HG03439 (cell line): ENCODE measurements around the gene UBN2.
"Not testable (repeated sequence)": the region's sequence is repeated elsewhere in the genome, so short reads cannot be mapped to it uniquely, and the experiment has no call there.

Experiments
- ATAC-seq: cut with Tn5 transposase; IDR thresholded peaks from one replicate; pipeline ENCODE4 v1.9.1; 2021; ENCODE audit warnings: mild to moderate bottlenecking, moderate library complexity; ENCODE audit not compliant: unreplicated experiment

The UBN2 gene

DNA sequence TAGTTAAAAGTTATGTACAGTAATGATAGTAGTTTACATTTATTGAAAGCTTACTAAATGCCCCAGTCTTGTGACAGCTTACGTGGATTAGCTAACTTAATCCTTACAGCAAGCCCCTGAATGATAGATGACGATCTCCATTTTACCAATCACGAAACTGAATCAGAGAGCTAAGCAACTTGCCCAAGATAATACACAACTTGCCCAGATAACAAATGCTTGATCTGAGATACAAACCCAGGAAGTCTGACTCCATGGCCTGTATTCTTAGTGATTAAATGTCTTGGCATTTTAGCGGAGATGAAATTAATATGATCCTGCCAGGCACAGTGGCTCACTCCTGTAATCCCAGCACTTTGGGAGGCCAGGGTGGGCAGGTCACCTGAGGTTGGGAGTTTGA is 63.2 kb downstream of the UBN2 start:
- ATAC-seq = no peak

DNA sequence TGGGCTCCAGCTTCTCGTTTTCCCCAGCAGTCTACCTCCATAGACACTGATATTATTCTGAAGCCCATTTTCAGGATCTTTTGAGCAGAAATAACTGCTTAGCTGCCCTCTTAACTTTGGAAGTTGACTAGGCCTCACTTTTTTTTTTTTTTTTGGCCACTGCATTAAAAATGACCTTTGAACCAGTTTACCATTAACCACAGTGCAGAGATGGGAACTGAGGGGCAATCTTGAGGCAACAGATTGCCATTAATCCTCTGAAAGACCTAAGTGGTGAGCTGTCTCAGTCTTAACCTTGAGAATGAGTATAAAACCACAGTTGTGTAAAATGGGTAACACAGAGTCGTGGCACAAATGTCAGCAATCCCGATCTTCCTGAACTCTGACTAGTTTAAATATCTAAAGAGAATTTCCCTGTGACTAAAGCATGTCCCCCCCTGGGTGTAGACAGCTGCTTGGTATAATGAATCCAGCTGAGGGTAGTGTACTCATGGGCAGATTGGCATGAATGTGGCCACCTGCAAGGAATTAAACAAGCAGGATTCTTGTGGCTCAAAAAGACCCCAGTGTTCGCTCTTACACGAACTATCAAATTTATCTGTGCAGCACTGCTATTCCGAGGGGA is 64.0 kb downstream of the UBN2 start:
- ATAC-seq = no peak

DNA sequence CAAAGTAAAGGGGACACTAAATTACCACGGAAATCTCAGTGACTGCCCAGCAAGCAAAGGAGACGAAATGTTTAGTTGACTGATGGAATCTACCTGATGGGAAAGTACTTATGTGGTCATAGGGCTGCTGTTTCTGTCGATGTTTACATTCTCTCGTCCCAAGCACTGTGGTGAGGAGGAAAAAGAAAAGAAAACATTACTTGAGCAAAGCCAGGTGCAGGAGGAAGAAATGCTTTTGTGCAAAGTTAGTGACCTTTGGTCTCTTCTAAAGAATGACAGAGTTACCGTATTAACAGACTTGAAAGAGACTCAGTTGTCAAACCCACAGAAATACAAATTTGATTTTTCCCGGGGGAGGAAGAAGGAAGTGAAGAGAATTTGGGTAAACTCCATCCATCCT is 66.8 kb downstream of the UBN2 start:
- ATAC-seq = no peak

DNA sequence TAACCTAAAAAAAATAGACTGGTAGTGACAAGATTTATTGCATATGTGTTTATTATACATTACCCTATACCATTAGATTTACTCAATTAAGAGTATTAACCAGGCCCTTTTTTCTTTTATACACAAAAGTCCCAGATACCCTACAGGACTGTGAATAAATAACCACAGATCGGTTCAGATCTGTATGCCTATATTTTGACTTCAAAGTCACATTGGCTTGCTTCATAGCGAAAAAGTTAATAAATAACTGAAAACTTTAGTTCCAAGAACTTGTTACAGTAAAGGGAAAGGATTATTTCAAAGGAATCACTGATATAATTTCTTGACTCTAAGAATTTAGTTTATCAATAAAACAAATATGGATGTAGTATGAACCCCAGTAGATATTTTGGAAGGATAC is 68.3 kb downstream of the UBN2 start:
- ATAC-seq = no peak

DNA sequence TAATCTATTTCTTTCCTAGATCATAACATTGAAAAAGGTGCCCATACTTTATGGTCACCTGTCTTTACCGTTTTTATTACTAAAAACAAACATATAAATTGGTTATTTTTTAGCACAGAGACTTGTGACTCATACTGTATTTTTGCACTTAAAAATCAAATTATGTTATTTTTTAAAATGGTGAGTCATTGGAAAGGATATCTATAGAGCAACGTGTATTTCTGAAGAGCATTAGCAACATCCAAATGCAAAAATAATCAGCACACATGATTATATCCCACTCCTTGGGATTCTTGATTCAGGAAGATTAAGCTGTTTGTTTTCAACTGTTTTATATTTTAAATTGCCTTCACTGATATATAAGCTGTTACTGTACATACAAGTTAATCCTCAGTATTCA is 69.4 kb downstream of the UBN2 start:
- ATAC-seq = no peak

DNA sequence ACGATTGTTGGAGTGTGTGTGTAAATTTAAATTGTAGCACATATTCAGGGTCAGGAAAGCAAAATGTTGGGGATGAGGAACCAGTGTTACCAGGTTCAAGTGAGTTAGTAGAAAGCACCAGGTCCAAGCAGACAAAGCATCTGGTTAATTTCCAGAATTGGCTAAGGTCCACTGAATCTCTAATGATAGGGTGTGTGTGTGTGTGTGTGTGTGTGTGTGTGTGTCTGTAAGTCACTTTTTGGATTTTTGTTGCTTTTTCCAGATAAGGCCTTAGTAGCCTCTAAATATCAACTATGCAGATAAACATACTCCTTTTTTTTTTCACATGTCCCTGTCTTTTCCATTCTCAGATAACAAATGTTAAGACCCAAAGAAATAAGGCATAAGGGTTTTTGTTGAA is 73.5 kb downstream of the UBN2 start:
- ATAC-seq = no peak

DNA sequence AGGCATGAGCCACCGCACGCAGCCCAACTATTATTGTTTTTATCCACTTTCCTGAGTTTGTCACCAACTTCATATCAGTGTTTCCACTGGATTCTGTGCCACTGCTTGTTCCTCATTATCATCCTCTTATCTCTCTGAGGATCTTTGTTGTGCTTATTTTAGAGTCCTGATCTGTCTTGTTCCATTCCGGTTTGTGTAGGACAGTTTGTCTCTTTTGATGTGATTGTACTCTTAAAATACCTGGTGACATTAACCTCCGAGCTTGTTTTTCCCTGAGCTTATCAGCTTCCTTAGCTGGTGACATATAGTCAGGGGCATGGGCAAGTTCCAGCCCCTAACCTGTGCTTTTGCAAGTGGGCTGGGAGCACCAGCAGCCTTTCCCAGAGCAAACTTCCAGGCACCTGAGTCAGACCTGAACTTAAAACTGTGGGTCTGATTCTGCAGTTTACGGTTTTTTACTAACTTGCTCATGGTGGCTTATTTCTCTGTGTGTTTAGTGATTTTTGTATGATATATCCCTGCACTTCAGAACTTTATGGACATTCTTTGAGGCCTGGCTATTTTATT is 87.0 kb downstream of the UBN2 start:
- no peak for ATAC-seq

DNA sequence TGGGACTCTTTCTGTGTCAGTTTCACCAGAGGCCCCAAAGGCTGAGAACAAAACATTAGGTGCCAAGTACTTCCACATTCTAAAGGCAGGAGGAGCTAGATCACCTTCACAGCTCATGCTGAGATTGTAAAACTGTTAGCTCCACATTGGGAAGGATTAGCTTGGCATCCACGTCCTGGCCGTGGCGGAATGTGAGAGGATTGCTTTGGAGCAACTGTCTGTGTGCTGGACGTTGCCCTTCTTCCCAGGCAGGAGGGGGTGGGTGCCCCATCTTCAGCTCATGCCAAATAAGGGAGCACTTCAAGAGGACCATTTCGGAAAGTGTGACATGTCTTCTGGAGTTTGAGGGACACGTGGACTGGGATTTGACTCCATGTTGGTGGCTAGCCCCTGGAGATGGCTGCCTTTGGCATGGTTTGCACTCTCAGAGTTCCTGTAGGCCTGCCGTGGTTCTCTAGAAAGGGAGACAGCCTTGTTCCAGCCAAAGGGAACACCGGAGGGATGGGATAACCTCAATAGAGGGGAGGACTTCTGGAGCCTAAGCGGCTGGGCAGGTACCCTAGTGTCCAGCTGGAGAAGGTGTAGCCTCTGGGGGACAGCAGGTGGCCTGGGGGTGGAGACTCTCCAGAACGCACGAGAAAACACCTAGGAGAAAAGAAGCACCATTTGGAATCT is 90.2 kb downstream of the UBN2 start:
- no peak for ATAC-seq

DNA sequence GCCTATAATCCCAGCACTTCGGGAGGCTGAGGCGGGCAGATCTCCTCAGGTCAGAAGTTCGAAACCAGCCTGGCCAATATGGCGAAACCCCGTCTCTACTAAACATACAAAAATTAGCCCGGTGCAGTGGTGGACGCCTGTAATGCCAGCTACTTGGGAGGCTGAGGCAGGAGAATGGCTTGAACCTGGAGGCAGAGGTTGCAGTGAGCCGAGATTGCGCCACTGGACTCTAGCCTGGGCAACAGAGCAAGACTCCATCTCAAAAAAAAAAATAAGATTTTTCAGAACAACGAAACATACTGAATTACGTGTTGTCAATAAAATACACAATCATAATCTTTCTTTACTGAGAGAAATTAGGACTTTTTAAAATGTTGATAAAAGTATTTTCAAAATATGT is 93.7 kb downstream of the UBN2 start:
- not testable (repeated sequence) for ATAC-seq

DNA sequence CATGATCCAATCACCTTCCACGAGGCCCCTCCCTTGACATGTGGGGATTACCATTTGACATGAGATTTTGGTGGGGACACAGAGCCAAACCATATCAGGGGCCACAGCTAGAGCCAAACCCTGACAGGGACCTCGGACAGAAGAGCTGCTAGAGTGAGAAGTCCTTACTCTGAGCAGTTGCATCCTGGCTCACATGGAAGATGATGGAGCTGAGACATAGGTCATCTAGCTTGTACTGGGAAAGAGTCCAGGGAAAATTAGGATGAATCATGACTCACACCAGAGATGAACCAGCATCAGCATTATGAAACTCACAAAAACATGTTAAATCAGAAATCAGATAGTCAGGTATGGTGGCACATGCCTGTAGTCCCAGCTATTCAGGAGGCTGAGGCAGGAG is 97.3 kb downstream of the UBN2 start:
- ATAC-seq = no peak

DNA sequence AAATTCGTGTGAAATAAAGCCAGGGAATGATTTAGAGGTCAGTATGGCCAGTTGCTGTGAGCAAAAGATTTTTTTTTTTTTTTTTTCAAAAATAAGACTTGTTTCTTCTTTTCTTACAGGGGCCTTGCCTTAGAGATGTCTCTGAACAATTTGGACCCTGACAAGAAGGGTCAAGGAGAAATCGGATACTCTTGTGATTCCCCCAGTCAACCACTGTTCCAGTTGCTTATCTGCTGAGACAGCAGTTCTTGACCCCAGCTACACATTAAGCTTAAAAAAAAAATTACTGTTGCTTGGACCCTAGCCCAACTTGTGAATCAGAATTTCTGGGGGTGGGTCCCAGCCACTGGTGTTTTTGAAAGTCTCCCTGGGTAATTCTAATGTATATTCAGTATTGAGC is 98.1 kb downstream of the UBN2 start:
- ATAC-seq = no peak

DNA sequence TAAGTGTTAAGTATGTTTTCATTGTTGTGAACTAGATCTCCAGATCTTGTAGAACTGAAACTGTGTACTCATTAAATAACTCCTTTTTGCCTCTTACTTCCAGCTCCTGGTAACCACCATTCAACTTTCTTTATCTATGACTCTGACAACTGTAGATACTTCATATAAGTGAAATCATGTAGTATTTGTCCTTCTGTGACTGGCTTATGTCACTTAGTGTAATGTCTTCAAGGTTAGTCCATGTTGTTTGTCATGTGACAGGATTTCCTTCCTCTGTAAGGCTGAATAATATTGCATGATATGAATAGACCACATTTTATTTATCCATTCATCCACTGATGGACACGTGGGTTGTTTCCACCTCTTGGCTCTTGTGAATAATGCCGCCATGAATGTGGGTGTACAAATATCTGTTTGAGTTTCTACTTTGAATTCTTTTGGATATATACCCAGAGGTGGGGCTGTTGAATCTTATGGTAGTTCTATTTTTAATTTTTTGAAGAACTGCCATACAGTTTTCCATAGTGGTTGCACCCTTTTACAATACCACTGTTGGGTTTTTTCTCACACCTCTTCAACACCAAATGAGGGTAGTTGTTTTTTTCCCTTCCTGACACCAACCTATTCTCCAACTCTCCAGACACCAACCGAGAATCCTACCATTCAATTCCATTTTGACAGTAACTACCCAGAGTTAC is 99.4 kb downstream of the UBN2 start:
- no peak for ATAC-seq

DNA sequence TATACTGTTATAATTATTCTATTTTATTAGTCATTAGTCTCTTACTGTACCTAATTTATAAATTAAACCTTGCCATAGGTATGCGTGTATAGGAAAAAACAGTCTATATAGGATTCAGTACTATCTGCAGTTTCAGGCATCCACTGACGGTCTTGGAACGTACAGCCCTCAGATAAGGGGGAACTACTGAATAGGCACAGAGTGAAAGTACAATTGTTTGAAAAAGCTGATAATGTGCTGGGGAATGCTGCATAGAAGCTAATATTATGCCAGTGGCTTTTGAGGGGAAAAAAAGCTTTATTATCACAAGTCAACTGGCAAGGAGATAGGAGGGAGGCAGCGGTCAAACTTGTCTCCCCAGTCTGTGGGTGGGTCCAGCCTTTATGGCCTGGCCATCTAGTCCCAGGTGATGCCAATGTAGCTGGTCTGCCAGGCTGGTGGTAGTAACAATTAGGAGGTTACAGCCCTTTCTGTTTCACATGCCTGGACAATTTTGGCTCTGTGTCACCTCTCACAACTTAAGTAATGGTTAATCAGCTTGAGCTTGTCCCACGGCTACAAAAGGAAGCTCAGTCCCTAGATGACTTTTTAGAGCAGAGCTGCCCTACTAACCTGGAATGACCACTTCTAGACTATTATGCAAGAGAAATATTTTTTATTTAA is 101.8 kb downstream of the UBN2 start:
- ATAC-seq = no peak

DNA sequence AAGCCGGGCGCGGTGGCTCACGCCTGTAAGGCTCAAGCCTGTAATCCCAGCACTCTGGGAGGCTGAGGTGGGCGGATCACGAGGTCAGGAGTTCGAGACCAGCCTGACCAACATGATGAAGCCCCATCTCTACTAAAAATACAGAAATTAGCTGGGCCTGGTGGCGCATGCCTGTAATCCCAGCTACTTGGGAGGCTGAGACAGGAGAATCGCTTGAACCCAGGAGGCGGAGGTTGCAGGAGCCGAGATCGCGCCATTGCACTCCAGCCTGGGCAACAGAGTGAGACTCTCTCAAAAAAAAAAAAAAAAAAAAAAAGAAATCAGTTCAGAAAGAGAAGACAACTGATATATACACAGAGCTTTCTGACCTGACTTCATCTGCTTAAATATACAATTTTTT is 102.4 kb downstream of the UBN2 start:
- ATAC-seq = not testable (repeated sequence)

DNA sequence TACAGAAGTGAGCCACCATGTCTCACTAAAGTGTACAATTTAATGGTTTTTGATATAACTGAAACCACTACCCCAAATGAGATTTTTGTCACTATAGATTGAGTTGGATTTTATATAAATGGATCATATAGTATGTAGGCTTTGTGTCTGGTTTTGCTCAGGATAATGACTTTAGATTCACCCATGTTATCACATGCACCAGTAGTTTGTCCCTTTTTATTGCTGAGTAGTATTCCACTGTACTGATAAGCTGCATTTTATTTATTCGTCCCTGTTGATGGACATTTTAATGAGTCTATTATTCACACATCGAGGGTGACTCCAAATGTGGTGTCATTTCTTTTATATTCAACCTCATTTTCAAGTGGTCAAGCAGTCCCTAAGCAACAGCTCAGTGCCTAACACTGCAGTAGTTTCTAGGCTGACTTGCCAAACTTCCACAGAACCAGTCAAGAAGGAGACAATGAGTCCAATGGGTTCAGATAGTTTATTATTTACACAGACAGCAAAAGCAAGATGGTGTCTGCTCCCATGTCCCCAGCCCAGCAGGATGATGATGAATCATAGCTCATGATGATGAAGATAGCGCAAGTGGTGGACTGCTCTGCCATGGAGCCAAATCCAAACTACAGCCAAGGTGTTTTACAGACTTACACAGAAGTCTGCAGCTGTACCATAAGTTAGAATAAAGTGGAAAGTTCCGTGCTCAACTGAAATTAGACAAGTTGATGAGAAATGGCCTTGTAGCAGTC is 103.5 kb downstream of the UBN2 start:
- no peak for ATAC-seq

DNA sequence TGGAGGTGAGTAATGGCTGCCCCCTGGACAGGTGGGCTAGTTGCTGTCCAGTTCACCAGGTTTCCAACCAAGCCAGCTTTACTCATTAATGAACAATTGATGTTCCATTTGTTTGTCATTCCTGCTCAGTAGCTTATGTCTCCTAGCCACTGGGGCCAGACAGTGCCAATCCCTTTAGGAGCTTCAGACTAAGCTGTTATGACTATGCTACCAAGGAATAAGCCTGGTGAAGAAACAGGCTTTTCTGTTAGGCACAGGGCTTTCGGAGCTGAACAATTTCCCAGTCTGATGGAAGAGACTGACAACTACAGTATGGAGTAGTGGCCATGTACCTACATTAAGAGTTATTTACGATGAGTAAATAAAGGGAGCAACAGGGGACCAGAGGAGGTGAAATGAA is 108.0 kb downstream of the UBN2 start:
- no peak for ATAC-seq

DNA sequence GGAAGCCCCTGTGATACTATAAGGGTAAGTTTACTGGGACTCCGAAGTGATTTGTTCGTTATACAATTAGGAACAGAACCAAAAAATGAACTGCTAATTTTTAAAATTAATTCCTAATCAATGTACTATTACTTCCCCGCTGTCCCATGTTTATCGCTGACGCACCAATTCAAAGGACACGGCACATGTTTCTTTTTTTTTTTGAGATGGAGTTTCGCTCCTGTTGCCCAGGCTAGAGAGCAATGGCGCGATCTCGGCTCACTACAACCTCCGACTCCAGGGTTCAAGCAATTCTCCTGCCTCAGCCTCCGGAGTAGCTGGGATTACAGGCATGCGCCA is 108.6 kb downstream of the UBN2 start:
- no peak for ATAC-seq

DNA sequence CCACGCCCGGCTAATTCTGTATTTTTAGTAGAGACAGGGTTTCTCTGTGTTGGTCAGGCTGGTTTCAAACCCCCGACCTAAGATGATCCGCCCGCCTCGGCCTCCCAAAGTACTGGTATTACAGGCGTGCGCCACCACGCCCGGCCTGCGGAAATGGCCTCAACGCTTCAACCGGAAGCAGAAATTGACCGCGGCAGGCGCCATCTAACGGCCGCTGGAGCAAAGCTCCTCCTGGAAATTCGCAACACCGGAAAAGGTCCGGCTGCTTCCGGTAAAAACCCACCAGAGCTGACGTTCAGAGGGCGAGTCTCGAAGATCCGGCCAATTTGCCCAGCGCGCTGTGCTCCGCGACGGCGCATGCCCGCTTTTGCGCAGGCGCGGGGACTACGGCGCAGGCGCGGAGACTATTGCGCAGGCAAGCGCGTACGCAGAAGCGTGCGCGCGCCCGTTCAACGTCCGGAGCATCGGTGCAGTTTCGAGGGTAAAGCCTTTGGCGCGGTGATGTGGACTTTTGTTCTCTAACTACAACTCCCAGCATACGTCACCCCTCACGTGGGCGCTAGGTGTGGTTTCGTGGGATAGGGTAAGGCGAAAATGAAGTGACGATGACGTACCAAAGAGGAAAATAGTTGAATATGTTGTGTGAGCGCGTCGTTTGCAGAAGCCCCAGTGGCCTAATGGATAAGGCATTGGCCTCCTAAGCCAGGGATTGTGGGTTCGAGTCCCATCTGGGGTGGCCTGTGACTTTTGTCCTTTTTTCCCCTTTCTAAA is 109.2 kb downstream of the UBN2 start:
- ATAC-seq = peak; percentile 89

DNA sequence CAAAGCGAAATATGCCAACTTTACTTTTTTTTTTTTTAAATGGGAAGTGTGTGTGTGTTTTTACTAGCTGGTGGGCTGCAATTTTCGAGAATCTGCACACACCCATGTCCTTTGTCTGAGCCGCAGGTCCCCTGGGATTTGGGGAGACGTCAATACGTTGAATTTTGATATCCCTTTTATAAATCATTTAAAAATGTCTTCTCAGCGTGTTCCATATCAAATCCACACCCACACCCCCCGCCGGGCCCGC is 109.7 kb downstream of the UBN2 start:
- no peak for ATAC-seq

DNA sequence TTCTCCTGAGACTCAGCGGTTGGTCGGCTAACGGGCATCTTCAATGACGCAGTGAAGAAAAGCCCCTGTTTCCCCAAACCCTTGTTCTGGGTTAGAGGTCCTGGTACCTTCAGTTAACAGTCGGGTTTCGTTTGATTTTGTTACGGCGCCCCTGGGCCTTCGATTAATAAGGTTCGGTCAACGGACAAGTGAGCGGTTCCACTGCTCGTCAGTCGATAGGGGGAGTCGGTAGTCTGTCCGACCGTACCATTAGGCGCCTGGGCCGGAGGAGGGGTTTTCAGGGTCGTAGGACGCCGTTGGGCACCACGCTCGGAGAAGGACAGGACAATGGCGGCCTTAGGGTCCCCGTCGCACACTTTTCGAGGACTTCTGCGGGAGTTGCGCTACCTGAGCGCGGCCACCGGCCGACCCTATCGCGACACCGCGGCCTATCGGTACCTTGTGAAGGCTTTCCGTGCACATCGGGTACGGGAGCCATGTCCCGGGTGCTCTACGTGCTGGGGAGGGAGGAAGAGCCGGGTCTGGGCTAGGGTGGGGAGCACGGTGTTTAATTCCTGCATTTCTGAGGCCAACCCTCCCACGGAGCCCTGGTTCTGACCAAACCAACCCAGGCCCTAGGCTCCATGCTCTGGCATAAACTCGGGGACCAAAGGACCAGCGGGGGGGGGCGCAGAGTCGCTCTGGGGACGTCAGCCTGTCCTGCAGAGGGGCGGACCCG is 110.2 kb downstream of the UBN2 start, which contains the start of gene FMC1:
Gene FMC1, plus strand, starts transcription at position 280 of the 718 bp plus-strand sequence. Its CDS starts 48 bp downstream, at position 328.
- ATAC-seq = peak; percentile 49
